ENCODE results near the gene GAS2L1.

The GAS2L1 gene

DNA sequence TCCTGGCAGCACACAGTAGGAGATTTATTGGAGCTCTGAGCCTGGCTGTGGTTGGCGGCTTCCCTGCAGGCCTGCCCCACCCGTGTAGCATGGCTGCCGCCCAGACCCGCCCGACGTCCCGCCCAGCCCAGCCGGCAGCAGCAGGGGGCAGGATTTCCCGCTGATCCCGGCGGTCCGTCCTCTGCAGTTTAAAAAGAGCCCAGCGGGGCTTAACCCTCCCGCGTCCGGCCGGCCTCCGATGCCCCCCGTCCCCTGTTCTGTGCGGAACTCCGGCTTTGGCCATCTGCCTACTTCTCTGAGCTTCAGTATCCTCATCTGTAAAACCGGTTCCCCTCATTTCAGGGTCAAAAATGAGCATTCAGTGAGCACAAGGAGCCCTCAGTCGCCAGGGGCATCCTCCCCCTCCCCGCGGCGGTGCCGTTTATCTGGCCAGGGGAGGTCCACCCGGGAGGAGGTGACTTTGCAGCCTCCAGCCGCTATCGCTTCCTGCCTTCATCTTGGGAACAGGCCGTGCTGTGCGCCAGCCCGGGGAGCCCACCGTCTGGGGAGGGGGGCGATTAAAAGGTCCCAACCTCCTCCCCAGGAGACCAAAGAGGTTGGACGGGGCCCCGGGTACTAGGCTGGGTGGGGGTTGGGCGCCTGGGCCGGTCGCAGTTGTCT is at the start of gene GAS2L1:
Gene GAS2L1 (plus strand): TSS at position 476 of the 660 bp plus-strand sequence. CDS start 1,456 bp downstream, outside the sequence.
- TF ChIP-seq, protein P1, sequence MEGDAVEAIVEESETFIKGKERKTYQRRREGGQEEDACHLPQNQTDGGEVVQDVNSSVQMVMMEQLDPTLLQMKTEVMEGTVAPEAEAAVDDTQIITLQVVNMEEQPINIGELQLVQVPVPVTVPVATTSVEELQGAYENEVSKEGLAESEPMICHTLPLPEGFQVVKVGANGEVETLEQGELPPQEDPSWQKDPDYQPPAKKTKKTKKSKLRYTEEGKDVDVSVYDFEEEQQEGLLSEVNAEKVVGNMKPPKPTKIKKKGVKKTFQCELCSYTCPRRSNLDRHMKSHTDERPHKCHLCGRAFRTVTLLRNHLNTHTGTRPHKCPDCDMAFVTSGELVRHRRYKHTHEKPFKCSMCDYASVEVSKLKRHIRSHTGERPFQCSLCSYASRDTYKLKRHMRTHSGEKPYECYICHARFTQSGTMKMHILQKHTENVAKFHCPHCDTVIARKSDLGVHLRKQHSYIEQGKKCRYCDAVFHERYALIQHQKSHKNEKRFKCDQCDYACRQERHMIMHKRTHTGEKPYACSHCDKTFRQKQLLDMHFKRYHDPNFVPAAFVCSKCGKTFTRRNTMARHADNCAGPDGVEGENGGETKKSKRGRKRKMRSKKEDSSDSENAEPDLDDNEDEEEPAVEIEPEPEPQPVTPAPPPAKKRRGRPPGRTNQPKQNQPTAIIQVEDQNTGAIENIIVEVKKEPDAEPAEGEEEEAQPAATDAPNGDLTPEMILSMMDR (IDR thresholded peaks at IDR 0.05; ENCODE audit: borderline replicate concordance, control extremely low read depth, extremely low read depth, insufficient read depth, missing control alignments): peak; percentile 23

DNA sequence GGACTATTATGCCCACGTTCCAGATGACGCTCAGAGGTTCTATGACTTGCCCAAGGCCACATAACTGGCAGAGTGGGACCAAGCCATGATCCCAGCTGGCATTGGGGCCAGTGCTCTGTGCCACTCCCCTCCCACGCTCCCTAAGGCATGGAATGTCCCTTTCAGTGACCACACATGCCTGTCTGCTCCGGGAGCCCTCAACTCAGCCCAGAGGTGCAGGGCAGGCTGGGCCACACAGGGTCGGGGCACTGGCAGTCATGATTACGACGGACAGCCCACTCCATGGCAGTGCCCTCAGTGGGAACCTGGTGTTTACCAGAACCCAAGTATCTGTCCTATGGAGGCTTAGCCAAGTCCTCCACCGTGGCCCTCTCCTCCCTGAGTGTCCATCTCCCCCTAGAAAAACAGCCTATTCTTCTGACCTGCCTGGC is 48.7 kb upstream of the GAS2L1 start:
- DNase-seq (ENCODE audit: low spot score): no peak
- TF ChIP-seq, protein P1 (IDR thresholded peaks at IDR 0.05; ENCODE audit: borderline replicate concordance, control extremely low read depth, extremely low read depth, insufficient read depth, missing control alignments): no peak
- in situ Hi-C loops (cut with MboI; ENCODE audit: low sequenced_read_pairs, unreplicated experiment): no loop called here

More for the DNA sequence above, at the start of gene GAS2L1:
- peak; percentile 82 for DNase-seq (ENCODE audit: low spot score)
- in situ Hi-C loops (cut with MboI; ENCODE audit: low sequenced_read_pairs, unreplicated experiment): no loop called here

DNA sequence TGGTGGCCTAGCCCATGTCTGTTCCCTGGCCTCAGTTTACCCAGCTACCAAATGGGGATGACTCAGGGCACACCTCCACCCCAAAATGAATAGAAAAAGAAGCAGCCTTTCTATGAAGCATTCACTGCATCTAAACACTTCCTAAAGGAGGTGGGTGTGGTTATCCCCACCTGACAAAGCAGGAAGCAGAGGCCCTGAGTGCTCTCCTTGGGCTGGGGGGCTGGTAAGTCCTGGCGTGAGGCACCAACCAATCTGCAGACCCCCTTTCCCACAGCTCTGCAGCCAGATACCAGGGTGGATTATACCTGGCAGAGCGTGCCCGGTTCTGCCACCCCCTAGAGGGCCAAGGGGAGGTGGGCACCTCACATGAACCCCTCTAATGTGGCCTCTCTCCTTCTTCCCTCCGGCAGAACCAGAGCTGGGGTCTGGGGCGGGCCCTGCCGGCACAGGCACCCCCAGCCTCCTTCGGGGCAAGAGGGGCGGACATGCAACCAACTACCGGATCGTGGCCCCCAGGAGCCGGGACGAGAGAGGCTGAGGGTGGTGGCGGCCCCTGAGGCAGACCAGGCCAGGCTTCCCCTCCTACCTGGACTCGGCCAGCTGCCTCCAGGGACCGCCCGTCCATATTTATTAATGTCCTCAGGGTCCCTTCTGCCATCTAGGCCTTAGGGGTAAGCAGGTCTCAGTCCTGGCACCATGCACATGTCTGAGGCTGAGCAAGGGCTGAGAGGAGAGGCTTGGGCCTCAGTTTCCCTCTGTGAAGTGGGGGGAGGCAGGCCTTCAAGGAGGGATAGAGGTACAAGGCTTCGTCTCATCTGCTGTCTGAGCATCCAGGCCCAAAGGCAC is 47.8 kb upstream of the GAS2L1 start:
- in situ Hi-C loops (cut with MboI; ENCODE audit: low sequenced_read_pairs, unreplicated experiment): no loop called here
- no peak for DNase-seq (ENCODE audit: low spot score)
- TF ChIP-seq, protein P1 (IDR thresholded peaks at IDR 0.05; ENCODE audit: borderline replicate concordance, control extremely low read depth, extremely low read depth, insufficient read depth, missing control alignments): no peak

DNA sequence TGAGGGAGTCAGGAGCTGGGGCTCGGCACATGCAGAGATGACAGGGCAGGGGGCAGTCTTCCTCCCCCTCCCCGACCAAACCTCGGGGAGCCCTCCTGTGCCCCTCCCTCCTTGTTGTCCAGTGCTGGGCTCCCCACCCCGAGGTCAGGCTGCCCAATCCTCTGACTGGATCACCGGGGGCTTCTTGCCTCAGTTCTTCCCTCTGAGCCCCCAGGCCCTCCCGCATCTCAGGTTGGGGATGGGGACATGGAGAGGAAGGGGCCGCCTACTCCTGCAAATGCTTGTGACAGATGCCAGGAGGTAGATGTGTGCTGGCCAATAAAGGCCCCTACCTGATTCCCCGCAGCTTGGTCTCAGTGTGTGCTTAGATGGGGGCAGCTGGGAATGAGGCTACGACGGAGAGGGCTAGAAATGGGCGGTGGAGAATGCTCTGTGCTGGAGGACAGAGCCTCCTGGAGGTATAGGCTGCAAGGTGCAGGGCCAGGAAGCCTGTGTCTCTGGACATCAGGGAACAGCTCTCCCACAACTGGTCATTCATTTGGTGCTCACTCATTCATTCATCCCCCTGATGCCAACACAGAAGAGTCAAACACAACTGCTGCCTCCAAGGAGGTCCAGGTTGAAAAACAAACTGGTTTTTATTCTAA is 47.1 kb upstream of the GAS2L1 start:
- TF ChIP-seq, protein P1 (IDR thresholded peaks at IDR 0.05; ENCODE audit: borderline replicate concordance, control extremely low read depth, extremely low read depth, insufficient read depth, missing control alignments): no peak
- in situ Hi-C loops (cut with MboI; ENCODE audit: low sequenced_read_pairs, unreplicated experiment): no loop called here
- peak; percentile 37 for DNase-seq (ENCODE audit: low spot score)

DNA sequence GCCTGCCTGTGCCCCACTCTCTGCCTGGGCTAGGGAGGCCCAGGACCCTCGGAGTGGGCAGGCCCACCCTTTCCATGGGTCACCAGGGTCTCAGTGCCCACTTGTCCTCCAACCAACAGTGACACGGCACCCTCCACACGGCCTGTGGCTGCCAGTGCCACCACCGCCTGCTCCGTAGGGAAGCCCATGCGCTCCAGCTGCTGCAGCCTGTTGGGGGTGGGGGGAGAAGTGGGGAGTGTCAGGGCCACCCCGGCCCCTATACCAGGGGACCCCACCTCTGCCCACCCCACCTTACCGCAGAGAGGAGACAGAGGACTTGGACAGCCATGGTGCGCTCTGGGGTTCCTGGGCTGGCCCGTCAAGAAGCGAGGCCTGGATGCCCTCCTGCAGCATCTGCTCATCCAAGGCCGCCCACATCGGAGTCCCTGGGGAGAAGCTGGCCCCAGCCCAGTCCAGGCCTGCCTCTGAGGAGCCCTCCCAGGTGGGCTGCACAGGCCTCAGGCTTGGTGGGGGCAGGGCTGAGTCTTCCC is 46.4 kb upstream of the GAS2L1 start:
- TF ChIP-seq, protein P1 (IDR thresholded peaks at IDR 0.05; ENCODE audit: borderline replicate concordance, control extremely low read depth, extremely low read depth, insufficient read depth, missing control alignments): no peak
- in situ Hi-C loops (cut with MboI; ENCODE audit: low sequenced_read_pairs, unreplicated experiment): no loop called here
- no peak for DNase-seq (ENCODE audit: low spot score)
